ENCODE results near the gene IQGAP1. TPM values are rescaled to one million over a fixed set of nuclear protein-coding genes. Genes with fewer than 3 reads are reported as not detected.
"Not testable (repeated sequence)": the region's sequence is repeated elsewhere in the genome, so short reads cannot be mapped to it uniquely, and the experiment has no call there.

Gene IQGAP1, protein sequence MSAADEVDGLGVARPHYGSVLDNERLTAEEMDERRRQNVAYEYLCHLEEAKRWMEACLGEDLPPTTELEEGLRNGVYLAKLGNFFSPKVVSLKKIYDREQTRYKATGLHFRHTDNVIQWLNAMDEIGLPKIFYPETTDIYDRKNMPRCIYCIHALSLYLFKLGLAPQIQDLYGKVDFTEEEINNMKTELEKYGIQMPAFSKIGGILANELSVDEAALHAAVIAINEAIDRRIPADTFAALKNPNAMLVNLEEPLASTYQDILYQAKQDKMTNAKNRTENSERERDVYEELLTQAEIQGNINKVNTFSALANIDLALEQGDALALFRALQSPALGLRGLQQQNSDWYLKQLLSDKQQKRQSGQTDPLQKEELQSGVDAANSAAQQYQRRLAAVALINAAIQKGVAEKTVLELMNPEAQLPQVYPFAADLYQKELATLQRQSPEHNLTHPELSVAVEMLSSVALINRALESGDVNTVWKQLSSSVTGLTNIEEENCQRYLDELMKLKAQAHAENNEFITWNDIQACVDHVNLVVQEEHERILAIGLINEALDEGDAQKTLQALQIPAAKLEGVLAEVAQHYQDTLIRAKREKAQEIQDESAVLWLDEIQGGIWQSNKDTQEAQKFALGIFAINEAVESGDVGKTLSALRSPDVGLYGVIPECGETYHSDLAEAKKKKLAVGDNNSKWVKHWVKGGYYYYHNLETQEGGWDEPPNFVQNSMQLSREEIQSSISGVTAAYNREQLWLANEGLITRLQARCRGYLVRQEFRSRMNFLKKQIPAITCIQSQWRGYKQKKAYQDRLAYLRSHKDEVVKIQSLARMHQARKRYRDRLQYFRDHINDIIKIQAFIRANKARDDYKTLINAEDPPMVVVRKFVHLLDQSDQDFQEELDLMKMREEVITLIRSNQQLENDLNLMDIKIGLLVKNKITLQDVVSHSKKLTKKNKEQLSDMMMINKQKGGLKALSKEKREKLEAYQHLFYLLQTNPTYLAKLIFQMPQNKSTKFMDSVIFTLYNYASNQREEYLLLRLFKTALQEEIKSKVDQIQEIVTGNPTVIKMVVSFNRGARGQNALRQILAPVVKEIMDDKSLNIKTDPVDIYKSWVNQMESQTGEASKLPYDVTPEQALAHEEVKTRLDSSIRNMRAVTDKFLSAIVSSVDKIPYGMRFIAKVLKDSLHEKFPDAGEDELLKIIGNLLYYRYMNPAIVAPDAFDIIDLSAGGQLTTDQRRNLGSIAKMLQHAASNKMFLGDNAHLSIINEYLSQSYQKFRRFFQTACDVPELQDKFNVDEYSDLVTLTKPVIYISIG (N-terminal part only)
- total RNA-seq: 100 to 1,000 TPM in 1 of 8 experiments, 10 to 100 TPM in 7; 15.6 to 109 (median 44.6) TPM

DNA sequence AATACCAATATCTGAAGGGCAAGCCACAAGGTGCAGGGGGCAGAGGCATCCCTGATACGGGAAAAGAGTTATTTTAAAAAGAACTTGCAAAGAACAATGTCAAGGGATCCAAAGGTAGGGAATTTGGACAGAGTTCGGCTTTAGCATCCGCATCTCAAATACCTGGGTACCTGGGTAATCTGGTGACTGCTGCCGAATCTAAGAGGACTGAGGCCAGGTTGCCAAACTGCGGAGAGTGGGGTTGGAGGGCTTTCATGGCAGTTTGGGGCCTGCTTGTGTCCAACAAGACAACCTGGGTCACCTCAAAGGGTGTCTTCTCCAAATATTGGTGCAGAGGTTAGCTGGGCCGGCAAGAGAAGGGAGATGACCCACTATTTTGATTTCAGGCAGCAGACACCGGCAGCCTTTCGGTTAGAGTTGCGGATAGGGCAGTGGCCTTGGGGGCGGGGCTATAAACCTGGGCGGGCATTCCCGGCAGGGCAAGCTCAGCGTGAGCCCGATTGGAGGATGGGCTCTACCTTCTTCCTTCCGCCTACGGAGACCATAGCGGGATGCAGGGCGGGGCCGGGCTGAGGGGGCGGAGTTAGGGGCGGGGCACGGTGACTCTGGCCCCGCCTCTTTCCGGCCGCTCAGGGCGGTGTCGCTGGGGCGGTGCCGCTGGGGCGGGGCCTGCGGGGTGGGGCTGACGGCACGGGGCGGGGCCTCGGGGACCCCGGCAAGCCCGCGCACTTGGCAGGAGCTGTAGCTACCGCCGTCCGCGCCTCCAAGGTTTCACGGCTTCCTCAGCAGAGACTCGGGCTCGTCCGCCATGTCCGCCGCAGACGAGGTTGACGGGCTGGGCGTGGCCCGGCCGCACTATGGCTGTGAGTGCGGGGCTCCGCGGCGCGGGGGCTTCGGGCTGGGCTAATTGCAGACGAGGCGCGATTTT, at the start of gene IQGAP1:
TSS of gene IQGAP1 (plus strand) at position 709 of the 928 bp plus-strand sequence. CDS start at position 809, 100 bp downstream.
- peak; percentile 81 to 94 (median 94) for ATAC-seq (replicated peaks in 6 of 8)
- H3K4me3 ChIP-seq: peak within 1 kb of the TSS; percentile 53 to 93 (median 57)
- peak within 1 kb of the TSS; percentile 73 to 88 for H3K27ac ChIP-seq
- 30 to 100% (median 57%) methylated on average over 1 to 9 of the region's 62 CpGs; no CpG with 5 or more reads in 1 of the 10 experiments for WGBS, 10 experiments
- peaks cover 2 to 4% of the 10 kb centered on the region in 2 donors for H3K4me1 ChIP-seq (replicated peaks in 1 of 2)
- in situ Hi-C loops (cut with MboI; ENCODE audit: low pct_unique_long_range_greater_than_20kb in 2 of 9, low sequenced_read_pairs in 9 of 9, unreplicated experiment in 9 of 9): no loop called here

DNA sequence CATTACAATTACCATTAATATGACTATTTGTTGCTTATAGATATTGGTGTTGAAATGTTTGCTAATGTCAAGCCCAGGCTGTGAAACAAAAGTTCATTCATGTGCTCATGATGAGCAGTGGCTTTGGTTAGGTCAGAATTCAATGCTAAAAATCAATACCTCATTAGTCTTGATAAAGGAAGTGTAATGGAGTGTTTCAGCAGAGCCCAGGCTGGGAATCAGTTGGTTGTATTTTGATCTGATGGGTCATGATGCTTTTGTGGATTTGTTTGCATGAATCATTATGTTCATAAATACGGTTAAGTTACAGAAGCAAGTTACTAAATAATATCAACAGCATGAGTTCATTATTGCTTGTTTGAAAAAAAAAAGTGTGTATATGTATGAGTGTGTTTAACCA, 49.5 kb upstream of the IQGAP1 start:
- in situ Hi-C loops (cut with MboI; ENCODE audit: low pct_unique_long_range_greater_than_20kb in 2 of 9, low sequenced_read_pairs in 9 of 9, unreplicated experiment in 9 of 9): loop anchor here in 3 of 9 experiments (25.0 kb wide), 3 partner anchors 124 to 549 kb away; partner anchors contain the start of gene FES (in 2 of the 3)
- H3K4me1 ChIP-seq (replicated peaks in 1 of 2): peaks cover 0 to 12% of the 10 kb centered on the region in 2 donors
- H3K27ac ChIP-seq: no peak overlapping the region
- 0 to 100% (median 84%) methylated on average over 1 of the region's 1 CpG; no CpG with 5 or more reads in 2 of the 10 experiments for WGBS, 10 experiments
- peak in 2 of 8 experiments; percentile 45 to 69 for ATAC-seq (replicated peaks in 6 of 8)
- no peak overlapping the region for H3K4me3 ChIP-seq

- H3K4me1 ChIP-seq (replicated peaks in 1 of 2): peaks cover 0 to 12% of the 10 kb centered on the region in 2 donors
- in situ Hi-C loops (cut with MboI; ENCODE audit: low pct_unique_long_range_greater_than_20kb in 2 of 9, low sequenced_read_pairs in 9 of 9, unreplicated experiment in 9 of 9): loop anchor here in 3 of 9 experiments (25.0 kb wide), 3 partner anchors 122 to 547 kb away; partner anchors contain the start of gene FES (in 2 of the 3)
- no peak overlapping the region for H3K4me3 ChIP-seq
- no peak for ATAC-seq (replicated peaks in 6 of 8)
- 29 to 100% (median 66%) methylated on average over 1 to 5 of the region's 6 CpGs; no CpG with 5 or more reads in 1 of the 10 experiments for WGBS, 10 experiments
- no peak overlapping the region for H3K27ac ChIP-seq
Measured at GRCh38 chr15:90340345-90340744, 47.7 kb upstream of the IQGAP1 start.

DNA sequence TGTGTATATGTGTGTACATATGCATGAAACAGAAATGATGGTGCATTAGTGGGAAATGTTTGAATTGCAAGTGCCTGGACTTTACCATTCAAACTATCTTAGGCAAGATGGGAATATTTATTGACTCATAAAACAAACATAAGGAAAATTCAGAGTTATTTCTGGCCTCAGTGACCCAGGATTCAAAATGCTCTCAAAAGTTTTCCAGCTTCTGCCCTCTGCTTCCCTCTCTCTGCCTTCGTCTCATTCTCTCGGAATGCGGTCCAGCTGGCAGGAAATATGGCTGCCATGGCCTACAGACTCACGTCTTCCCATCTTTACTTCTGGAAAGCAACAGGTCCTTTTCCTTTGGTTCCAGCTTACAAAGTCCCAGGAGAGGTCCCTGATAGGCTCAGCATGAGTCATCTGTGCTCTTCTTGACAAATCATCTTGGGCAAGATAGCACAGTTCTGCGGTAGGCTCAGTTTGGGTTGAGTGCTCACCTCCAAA, 44.7 kb upstream of the IQGAP1 start:
- 0 to 100% (median 82%) methylated on average over 1 to 5 of the region's 5 CpGs; no CpG with 5 or more reads in 3 of the 10 experiments for WGBS, 10 experiments
- H3K4me3 ChIP-seq: no peak overlapping the region
- in situ Hi-C loops (cut with MboI; ENCODE audit: low pct_unique_long_range_greater_than_20kb in 2 of 9, low sequenced_read_pairs in 9 of 9, unreplicated experiment in 9 of 9): loop anchor here in 3 of 9 experiments (25.0 kb wide), 3 partner anchors 119 to 544 kb away; partner anchors contain the start of gene FES (in 2 of the 3)
- peak in 3 of 8 experiments; percentile 39 to 95 (median 54) for ATAC-seq (replicated peaks in 6 of 8)
- no peak overlapping the region for H3K27ac ChIP-seq
- peaks cover 0 to 16% of the 10 kb centered on the region in 2 donors for H3K4me1 ChIP-seq (replicated peaks in 1 of 2)

- 40 to 100% (median 78%) methylated on average over 1 of the region's 1 CpG; no CpG with 5 or more reads in 5 of the 10 experiments for WGBS, 10 experiments
- ATAC-seq (replicated peaks in 6 of 8): no peak
- H3K4me1 ChIP-seq (replicated peaks in 1 of 2): peaks cover 0 to 11% of the 10 kb centered on the region in 2 donors
- H3K27ac ChIP-seq: no peak overlapping the region
- in situ Hi-C loops (cut with MboI; ENCODE audit: low pct_unique_long_range_greater_than_20kb in 2 of 9, low sequenced_read_pairs in 9 of 9, unreplicated experiment in 9 of 9): loop anchor here in 3 of 9 experiments (25.0 kb wide), 3 partner anchors 118 to 543 kb away; partner anchors contain the start of gene FES (in 2 of the 3)
- no peak overlapping the region for H3K4me3 ChIP-seq
Measured at GRCh38 chr15:90344662-90345061, 43.4 kb upstream of the IQGAP1 start.

DNA sequence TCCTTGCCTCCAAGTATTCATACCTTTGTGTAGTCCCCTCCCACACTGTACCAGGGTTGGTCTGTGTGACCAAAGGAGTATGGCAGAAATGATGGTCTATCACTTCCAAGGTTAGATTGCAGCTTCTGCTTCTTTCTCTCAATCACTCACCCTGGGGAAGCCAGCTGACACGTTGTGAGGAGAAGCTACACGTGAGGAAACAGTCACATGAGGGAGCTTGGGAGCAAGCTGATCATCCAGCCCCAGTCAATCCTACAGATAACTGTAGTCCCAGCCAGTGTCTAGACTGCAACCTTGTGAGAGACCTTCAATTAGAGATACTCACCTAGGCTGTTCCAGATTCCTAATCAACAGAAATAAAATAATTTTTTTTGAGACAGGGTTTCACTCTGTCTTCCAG, 42.2 kb upstream of the IQGAP1 start:
- Histone ChIP-seq H3K27ac (no peak overlapping the region), H3K4me3 (no peak overlapping the region), H3K4me1 (replicated peaks in 1 of 2) (peaks cover 0 to 11% of the 10 kb centered on the region in 2 donors)
- 4 to 33% (median 18%) methylated on average over 1 to 2 of the region's 2 CpGs; no CpG with 5 or more reads in 4 of the 10 experiments for WGBS, 10 experiments
- in situ Hi-C loops (cut with MboI; ENCODE audit: low pct_unique_long_range_greater_than_20kb in 2 of 9, low sequenced_read_pairs in 9 of 9, unreplicated experiment in 9 of 9): loop anchor here in 3 of 9 experiments (25.0 kb wide), 3 partner anchors 116 to 541 kb away; partner anchors contain the start of gene FES (in 2 of the 3)
- peak in 3 of 8 experiments; percentile 31 to 64 (median 64) for ATAC-seq (replicated peaks in 6 of 8)

DNA sequence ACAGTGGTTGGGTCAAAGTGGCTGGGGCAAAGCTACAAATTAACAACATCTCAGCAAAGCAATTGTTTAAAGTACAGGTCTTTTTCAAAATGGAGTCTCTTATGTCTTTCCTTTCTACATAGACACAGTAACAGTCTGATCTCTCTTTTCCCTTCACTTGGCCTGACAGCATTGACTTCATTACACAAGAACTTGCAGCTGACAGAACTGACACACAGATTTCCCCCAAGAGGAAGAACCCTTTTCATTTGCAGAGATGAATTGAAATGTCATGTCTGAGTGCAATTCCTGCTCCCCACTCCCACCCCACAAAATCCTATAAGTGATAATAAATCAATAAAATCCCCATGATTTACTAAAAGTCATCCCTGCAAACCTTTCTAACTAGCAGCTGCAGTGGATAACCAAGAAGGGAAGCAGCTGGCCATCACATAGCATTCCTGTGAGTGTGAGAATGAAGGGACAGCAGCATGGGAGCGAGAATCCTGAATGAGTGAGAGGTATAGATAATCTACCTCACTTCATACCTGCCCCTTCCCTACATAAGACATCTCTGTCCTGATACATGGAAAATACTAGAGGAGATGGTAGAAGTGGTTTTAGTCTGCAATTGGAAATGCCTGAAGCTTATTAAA, 40.5 kb upstream of the IQGAP1 start:
- 89 to 100% (median 100%) methylated on average over 1 of the region's 1 CpG; no CpG with 5 or more reads in 7 of the 10 experiments for WGBS, 10 experiments
- ATAC-seq (replicated peaks in 6 of 8); H3K4me3 ChIP-seq; H3K27ac ChIP-seq: not testable (repeated sequence)
- peaks cover 0 to 11% of the 10 kb centered on the region in 2 donors for H3K4me1 ChIP-seq (replicated peaks in 1 of 2)
- in situ Hi-C loops (cut with MboI; ENCODE audit: low pct_unique_long_range_greater_than_20kb in 2 of 9, low sequenced_read_pairs in 9 of 9, unreplicated experiment in 9 of 9): loop anchor here in 3 of 9 experiments (25.0 kb wide), 3 partner anchors 115 to 540 kb away; partner anchors contain the start of gene FES (in 2 of the 3)

- no peak overlapping the region for H3K4me3 ChIP-seq
- ATAC-seq (replicated peaks in 6 of 8): no peak
- in situ Hi-C loops (cut with MboI; ENCODE audit: low pct_unique_long_range_greater_than_20kb in 2 of 9, low sequenced_read_pairs in 9 of 9, unreplicated experiment in 9 of 9): loop anchor here in 3 of 9 experiments (25.0 kb wide), 3 partner anchors 114 to 539 kb away; partner anchors contain the start of gene FES (in 2 of the 3)
- 80 to 100% (median 88%) methylated on average over 1 to 4 of the region's 6 CpGs; no CpG with 5 or more reads in 6 of the 10 experiments for WGBS, 10 experiments
- peaks cover 0 to 7% of the 10 kb centered on the region in 2 donors for H3K4me1 ChIP-seq (replicated peaks in 1 of 2)
- H3K27ac ChIP-seq: no peak overlapping the region
Measured at GRCh38 chr15:90348456-90348855, 39.6 kb upstream of the IQGAP1 start.

DNA sequence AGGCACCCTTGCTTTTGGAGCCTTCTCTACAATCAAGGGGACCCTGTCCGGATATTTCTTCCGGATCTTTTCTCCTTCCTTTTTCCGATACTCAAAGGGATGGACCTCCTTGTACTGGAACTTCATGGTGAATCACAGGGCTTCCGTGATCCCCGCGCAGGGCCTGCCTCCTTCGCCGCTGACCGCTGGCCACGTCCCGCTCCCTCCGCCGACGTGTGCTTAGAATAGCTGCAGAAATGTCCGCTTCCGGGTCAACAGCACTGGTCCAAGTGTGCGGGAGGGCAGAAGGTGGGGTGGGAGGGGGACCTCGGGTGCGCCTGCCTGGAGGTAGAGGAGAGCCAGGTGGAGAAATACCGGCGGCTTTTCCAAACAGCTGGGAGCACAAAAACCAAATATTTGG, 39.0 kb upstream of the IQGAP1 start:
- Histone ChIP-seq H3K27ac (no peak overlapping the region), H3K4me1 (replicated peaks in 1 of 2) (peaks cover 0 to 7% of the 10 kb centered on the region in 2 donors), H3K4me3 (no peak overlapping the region)
- in situ Hi-C loops (cut with MboI; ENCODE audit: low pct_unique_long_range_greater_than_20kb in 2 of 9, low sequenced_read_pairs in 9 of 9, unreplicated experiment in 9 of 9): loop anchor here in 3 of 9 experiments (25.0 kb wide), 3 partner anchors 113 to 538 kb away; partner anchors contain the start of gene FES (in 2 of the 3)
- ATAC-seq (replicated peaks in 6 of 8): no peak
- WGBS, 10 experiments: 92 to 100% (median 93%) methylated on average over 1 to 9 of the region's 21 CpGs; no CpG with 5 or more reads in 5 of the 10 experiments

- ATAC-seq (replicated peaks in 6 of 8): no peak
- in situ Hi-C loops (cut with MboI; ENCODE audit: low pct_unique_long_range_greater_than_20kb in 2 of 9, low sequenced_read_pairs in 9 of 9, unreplicated experiment in 9 of 9): loop anchor here in 3 of 9 experiments (25.0 kb wide), 3 partner anchors 112 to 537 kb away; partner anchors contain the start of gene FES (in 2 of the 3)
- WGBS, 10 experiments: 83 to 100% (median 93%) methylated on average over 2 to 5 of the region's 9 CpGs; no CpG with 5 or more reads in 3 of the 10 experiments
- Histone ChIP-seq H3K27ac (no peak overlapping the region), H3K4me3 (no peak overlapping the region), H3K4me1 (replicated peaks in 1 of 2) (peaks cover 0 to 7% of the 10 kb centered on the region in 2 donors)
Measured at GRCh38 chr15:90349821-90350220, 38.2 kb upstream of the IQGAP1 start.

Measured in motor neuron (in vitro differentiated cells).